HCT116 (cell line): ENCODE data around the gene CUX1. TPM values are rescaled to one million over a fixed set of nuclear protein-coding genes. Genes with fewer than 3 reads are reported as not detected.
A peak's percentile ranks its signal among the peaks of the same experiment; 100 is the strongest.

ENCODE experiments used
- ATAC-seq: fragments of 200-7000 bp; cut with Tn5 transposase; 2 replicates; pipeline ENCODE4 v1.9.1; 2020; ENCODE audit warnings: mild to moderate bottlenecking, moderate library complexity
- BruUV-seq: library from RNA; stranded (reverse); fragments of 400-500 nt; replicated peaks from 2 replicates; lab custom pipeline; 2021; lab: Mats Ljungman, UMichigan
- CTCF ChIA-PET: fragments of 300-600 bp; sonication (Branson Sonifier 250); formaldehyde crosslinking; loops from one replicate; lab custom pipeline; 2021; ENCODE audit warnings: antibody characterized with exemption; lab: Charles Lee
- POLR2A ChIA-PET: fragments of 300-600, 350-600 bp; sonication (Branson Sonifier 250); formaldehyde crosslinking; loops from one replicate; lab custom pipeline; 2021; ENCODE audit warnings: antibody characterized with exemption; lab: Charles Lee
- RAD21 ChIA-PET, 2 experiments: fragments of 300-600 bp; sonication (Branson Sonifier 250); formaldehyde crosslinking; loops; one replicate each; lab custom pipeline; 2023; ENCODE audit warnings: low total read pairs in 2 of 2; ENCODE audit not compliant: uncharacterized antibody in 2 of 2, unreplicated experiment in 2 of 2, low non-redundant PET in 1 of 2; lab: Charles Lee
- DNase-seq: peaks from one replicate; pipeline ENCODE4 v3.0.0-alpha.2; 2010; ENCODE audit warnings: low read depth, low spot score
- H2AFZ ChIP-seq: fragments of 200-600 bp; shearing (Covaris generic), sonication (generic); 2 replicates; pipeline ENCODE4 v1.6.1; 2017; ENCODE audit warnings: low read depth, mixed run types, mixed read lengths, antibody characterized with exemption, low read length; ENCODE audit not compliant: poor library complexity, severe bottlenecking
- H3K27ac ChIP-seq: 2 replicates; pipeline ENCODE4 v1.5.1; 2012; ENCODE audit warnings: low read depth, low read length
- H3K27me3 ChIP-seq: fragments of 200-600 bp; sonication (generic); 2 replicates; pipeline ENCODE4 v1.6.1; 2016; ENCODE audit warnings: mixed run types, low read length, mixed read lengths; ENCODE audit not compliant: insufficient read depth
- H3K36me3 ChIP-seq, 2 experiments: fragments of 200-500 bp in 1 of 2; fragments of 200-600 bp in 1 of 2; sonication (Bioruptor generic) in 1 of 2; sonication (generic) in 1 of 2; 2 replicates each; pipeline versions ENCODE4 v1.5.1 to v1.6.1; 2014 to 2016; ENCODE audit warnings: low read length in 2 of 2, inconsistent platforms in 1 of 2, mixed read lengths in 1 of 2, mixed run types in 1 of 2; ENCODE audit not compliant: insufficient read depth in 2 of 2, control insufficient read depth in 1 of 2
- H3K4me1 ChIP-seq, 2 experiments: fragments of 200-600 bp in 1 of 2; sonication (generic) in 1 of 2; 2 replicates each; pipeline versions ENCODE4 v1.5.1 to v1.6.1; 2012 to 2017; ENCODE audit warnings: low read length in 2 of 2, inconsistent platforms in 1 of 2, mild to moderate bottlenecking in 1 of 2, mixed read lengths in 1 of 2, mixed run types in 1 of 2, moderate library complexity in 1 of 2; ENCODE audit not compliant: insufficient read depth in 2 of 2, control insufficient read depth in 1 of 2
- H3K4me2 ChIP-seq: fragments of 200-600 bp; sonication (generic); 2 replicates; pipeline ENCODE4 v1.6.1; 2017; ENCODE audit warnings: mixed run types, low read length, mixed read lengths
- H3K4me3 ChIP-seq, 2 experiments: fragments of 200-600 bp in 1 of 2; sonication (generic) in 1 of 2; replicated peaks in 1 of 2; 2 replicates each; pipeline ENCODE4 v1.5.1; 2011 to 2016; ENCODE audit warnings: low read length in 2 of 2, control low read depth in 1 of 2, low read depth in 1 of 2, mild to moderate bottlenecking in 1 of 2, mixed read lengths in 1 of 2, mixed run types in 1 of 2
- H3K79me2 ChIP-seq: fragments of 200-600 bp; sonication (generic); 2 replicates; pipeline ENCODE4 v1.6.1; 2017; ENCODE audit warnings: mild to moderate bottlenecking, mixed run types, low read length, moderate library complexity, mixed read lengths; ENCODE audit not compliant: insufficient read depth
- H3K9ac ChIP-seq: fragments of 200-600 bp; sonication (generic); 2 replicates; pipeline ENCODE4 v1.6.1; 2016; ENCODE audit warnings: low read length, mixed read lengths
- H3K9me2 ChIP-seq: fragments of 200-600 bp; sonication (generic), shearing (Covaris generic); 2 replicates; pipeline ENCODE4 v1.6.1; 2017; ENCODE audit warnings: mixed run types, mild to moderate bottlenecking, moderate library complexity; ENCODE audit not compliant: insufficient read depth
- H3K9me3 ChIP-seq, 2 experiments: fragments of 200-500 bp in 1 of 2; fragments of 200-600 bp in 1 of 2; sonication (Bioruptor generic) in 1 of 2; sonication (generic) in 1 of 2; 2 replicates each; pipeline ENCODE4 v1.6.1; 2014 to 2017; ENCODE audit warnings: low read length in 2 of 2, mixed read lengths in 2 of 2, inconsistent platforms in 1 of 2, low read depth in 1 of 2, mild to moderate bottlenecking in 1 of 2, mixed run types in 1 of 2, moderate library complexity in 1 of 2; ENCODE audit not compliant: control insufficient read depth in 1 of 2, insufficient read depth in 1 of 2
- H4K20me1 ChIP-seq: fragments of 200-600 bp; sonication (generic), shearing (Covaris generic); 2 replicates; pipeline ENCODE4 v1.6.1; 2017; ENCODE audit warnings: mixed run types, mild to moderate bottlenecking, moderate library complexity; ENCODE audit not compliant: insufficient read depth
- CBX3 ChIP-seq: IDR thresholded peaks from 2 replicates; pipeline ENCODE4 v1.6.1; 2012; ENCODE audit warnings: low read depth
- SP1 ChIP-seq: IDR thresholded peaks from 2 replicates; pipeline ENCODE4 v1.6.1; 2012; ENCODE audit warnings: low read depth
- TCF7L2 ChIP-seq: IDR thresholded peaks from 2 replicates; pipeline ENCODE4 v1.7.0; 2011; ENCODE audit warnings: borderline replicate concordance, inconsistent platforms; ENCODE audit not compliant: insufficient read depth, insufficient read length; ENCODE audit errors: extremely low read depth
- YY1 ChIP-seq: IDR thresholded peaks from 2 replicates; pipeline ENCODE4 v1.6.1; 2011; ENCODE audit warnings: low read length, low read depth, moderate library complexity, mild to moderate bottlenecking; ENCODE audit not compliant: insufficient replicate concordance; ENCODE audit errors: extremely low read depth
- intact Hi-C: fragments of 100-400 bp; cut with micrococcal nuclease; formaldehyde crosslinking; loops from 2 replicates; pipeline ENCODE4 v1.10.0; 2022
- total RNA-seq: library from RNA; stranded (reverse); gene quantifications from one replicate; pipeline ENCODE4 v1.2.1, GENCODE V29; 2021; ENCODE audit not compliant: unreplicated experiment
- TF ChIP-seq, protein P1 (sequence below): IDR thresholded peaks from 2 replicates; pipeline ENCODE4 v1.6.1; 2012; ENCODE audit warnings: low read depth

CUX1 gene
- total RNA-seq, 1 experiment from 2014 or later: 68.9 TPM

DNA sequence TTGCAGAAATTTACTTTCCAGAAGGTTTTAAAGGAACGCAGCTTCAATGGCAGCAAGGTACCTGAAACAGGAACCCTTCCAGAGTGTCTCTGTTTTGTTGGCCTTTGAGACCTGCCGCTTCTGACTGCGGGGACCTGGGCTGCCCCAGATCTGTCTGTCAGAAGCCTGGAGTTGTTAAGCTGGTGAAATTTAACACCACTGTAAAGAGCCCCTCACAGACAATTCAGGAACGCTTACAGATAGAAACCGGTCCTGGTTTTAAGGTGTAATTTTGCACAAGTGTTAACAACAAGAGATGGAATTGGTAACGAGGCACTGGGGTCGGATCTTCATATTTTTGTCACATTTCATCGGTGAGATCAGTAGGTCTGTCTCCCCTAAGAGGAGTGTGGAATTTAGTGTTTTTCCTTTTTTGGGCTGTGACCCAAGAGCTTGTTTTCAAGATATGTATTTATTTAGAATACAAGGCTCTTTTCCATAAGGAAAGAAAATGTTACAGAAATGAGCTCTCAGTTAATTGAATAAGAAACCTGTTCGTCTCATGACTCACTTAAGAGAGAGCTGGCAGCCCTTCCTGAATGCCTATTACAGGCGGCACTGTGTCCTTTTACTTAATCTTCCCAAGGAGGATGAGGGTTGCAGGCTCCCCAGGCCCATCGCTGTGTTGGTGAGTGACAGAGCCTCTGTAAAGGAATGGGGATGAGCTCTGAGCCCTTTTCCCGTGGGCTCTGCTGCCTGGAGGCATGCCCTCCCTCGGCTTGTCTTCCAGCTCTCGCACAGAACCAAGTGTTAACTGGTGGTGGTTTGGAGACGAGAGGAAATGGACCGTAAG lies 168.7 kb downstream of the CUX1 start:
- TF ChIP-seq CBX3 (no peak), TCF7L2 (no peak), SP1 (no peak), YY1 (no peak)
- TF ChIP-seq, protein P1, sequence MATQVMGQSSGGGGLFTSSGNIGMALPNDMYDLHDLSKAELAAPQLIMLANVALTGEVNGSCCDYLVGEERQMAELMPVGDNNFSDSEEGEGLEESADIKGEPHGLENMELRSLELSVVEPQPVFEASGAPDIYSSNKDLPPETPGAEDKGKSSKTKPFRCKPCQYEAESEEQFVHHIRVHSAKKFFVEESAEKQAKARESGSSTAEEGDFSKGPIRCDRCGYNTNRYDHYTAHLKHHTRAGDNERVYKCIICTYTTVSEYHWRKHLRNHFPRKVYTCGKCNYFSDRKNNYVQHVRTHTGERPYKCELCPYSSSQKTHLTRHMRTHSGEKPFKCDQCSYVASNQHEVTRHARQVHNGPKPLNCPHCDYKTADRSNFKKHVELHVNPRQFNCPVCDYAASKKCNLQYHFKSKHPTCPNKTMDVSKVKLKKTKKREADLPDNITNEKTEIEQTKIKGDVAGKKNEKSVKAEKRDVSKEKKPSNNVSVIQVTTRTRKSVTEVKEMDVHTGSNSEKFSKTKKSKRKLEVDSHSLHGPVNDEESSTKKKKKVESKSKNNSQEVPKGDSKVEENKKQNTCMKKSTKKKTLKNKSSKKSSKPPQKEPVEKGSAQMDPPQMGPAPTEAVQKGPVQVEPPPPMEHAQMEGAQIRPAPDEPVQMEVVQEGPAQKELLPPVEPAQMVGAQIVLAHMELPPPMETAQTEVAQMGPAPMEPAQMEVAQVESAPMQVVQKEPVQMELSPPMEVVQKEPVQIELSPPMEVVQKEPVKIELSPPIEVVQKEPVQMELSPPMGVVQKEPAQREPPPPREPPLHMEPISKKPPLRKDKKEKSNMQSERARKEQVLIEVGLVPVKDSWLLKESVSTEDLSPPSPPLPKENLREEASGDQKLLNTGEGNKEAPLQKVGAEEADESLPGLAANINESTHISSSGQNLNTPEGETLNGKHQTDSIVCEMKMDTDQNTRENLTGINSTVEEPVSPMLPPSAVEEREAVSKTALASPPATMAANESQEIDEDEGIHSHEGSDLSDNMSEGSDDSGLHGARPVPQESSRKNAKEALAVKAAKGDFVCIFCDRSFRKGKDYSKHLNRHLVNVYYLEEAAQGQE: no peak
- ChIA-PET CTCF (no interaction called here), RAD21 (no interaction called here), POLR2A (no interaction called here)
- no peak for ATAC-seq
- H3K27ac ChIP-seq: no peak overlapping the region
- DNase-seq: no peak
- H3K27me3 ChIP-seq: no peaks in the 10 kb centered on the region
- intact Hi-C loops: no loop called here
- H3K36me3 ChIP-seq: peaks cover 0 to 6% of the 10 kb centered on the region in 2 experiments; a peak in 1 of 4 replicates
- no peaks in the 10 kb centered on the region for H3K9me3 ChIP-seq
- no peaks in the 10 kb centered on the region for H4K20me1 ChIP-seq
- no TSS peak for BruUV-seq
- H3K9ac ChIP-seq: 0 out of 2 replicates have a peak overlapping the region, but pooled peaks have one; percentile 21
- H3K4me3 ChIP-seq: no peak overlapping the region
- H3K4me1 ChIP-seq: peaks cover 15 to 69% of the 10 kb centered on the region in 2 experiments
- no peak overlapping the region for H2AFZ ChIP-seq
- no peaks in the 10 kb centered on the region for H3K9me2 ChIP-seq
- peaks cover 20% of the 10 kb centered on the region for H3K79me2 ChIP-seq
- peak overlapping the region; percentile 14 for H3K4me2 ChIP-seq
